Nephron (organoid): ENCODE results near the gene PSMC3.

Experiments used
- H3K27ac Mint-ChIP-seq, 3 experiments: 2 replicates each; pipeline ENCODE4 v1.8.0; 2020; ENCODE audit warnings: mixed read lengths in 3 of 3, mild to moderate bottlenecking in 2 of 3, moderate library complexity in 1 of 3
- H3K27me3 Mint-ChIP-seq: 2 replicates; pipeline ENCODE4 v1.8.0; 2021; ENCODE audit warnings: low read depth, mild to moderate bottlenecking, moderate library complexity, mixed read lengths
- H3K36me3 Mint-ChIP-seq: 2 replicates; pipeline ENCODE4 v1.8.0; 2020; ENCODE audit warnings: low read depth, mixed read lengths
- H3K4me1 Mint-ChIP-seq: 2 replicates; pipeline ENCODE4 v1.8.0; 2020; ENCODE audit warnings: mixed read lengths
- H3K4me3 Mint-ChIP-seq, 3 experiments: 2 replicates each; pipeline ENCODE4 v1.8.0; 2020; ENCODE audit warnings: mild to moderate bottlenecking in 3 of 3, mixed read lengths in 3 of 3, moderate library complexity in 2 of 3
- H3K9me3 Mint-ChIP-seq: 2 replicates; pipeline ENCODE4 v1.8.0; 2020; ENCODE audit warnings: mixed read lengths
- CTCF ChIP-seq, 3 experiments: fragments of 200-600 bp; sonication (generic); IDR thresholded peaks; one replicate each; pipeline ENCODE4 v1.5.0; 2021; ENCODE audit warnings: antibody characterized with exemption in 3 of 3; ENCODE audit not compliant: unreplicated experiment in 3 of 3

The PSMC3 gene

GRCh38 chr11:47441421-47441820, 15.2 kb upstream of the PSMC3 start:
- H3K27me3 Mint-ChIP-seq = peaks cover 4% of the 10 kb centered on the region
- no peak for TF ChIP-seq CTCF (IDR thresholded peaks at IDR 0.05; ENCODE audit: unreplicated experiment in 3 of 3)
- H3K9me3 Mint-ChIP-seq = no peaks in the 10 kb centered on the region
- H3K4me1 Mint-ChIP-seq = peaks cover 10% of the 10 kb centered on the region
- H3K36me3 Mint-ChIP-seq = no peaks in the 10 kb centered on the region
- no peak overlapping the region for H3K27ac Mint-ChIP-seq
- H3K4me3 Mint-ChIP-seq = no peak overlapping the region

- Mint-ChIP-seq H3K27me3 (peaks cover 4% of the 10 kb centered on the region), H3K36me3 (no peaks in the 10 kb centered on the region), H3K4me1 (peaks cover 10% of the 10 kb centered on the region), H3K27ac (no peak overlapping the region), H3K9me3 (no peaks in the 10 kb centered on the region), H3K4me3 (no peak overlapping the region)
- no peak for TF ChIP-seq CTCF (IDR thresholded peaks at IDR 0.05; ENCODE audit: unreplicated experiment in 3 of 3)
Measured at GRCh38 chr11:47440054-47440476, 13.8 kb upstream of the PSMC3 start.

GRCh38 chr11:47438721-47439120, 12.5 kb upstream of the PSMC3 start:
- Mint-ChIP-seq H3K27me3 (peaks cover 4% of the 10 kb centered on the region), H3K4me3 (no peak overlapping the region), H3K9me3 (no peaks in the 10 kb centered on the region), H3K36me3 (no peaks in the 10 kb centered on the region), H3K4me1 (peaks cover 18% of the 10 kb centered on the region), H3K27ac (no peak overlapping the region)
- no peak for TF ChIP-seq CTCF (IDR thresholded peaks at IDR 0.05; ENCODE audit: unreplicated experiment in 3 of 3)

- peak overlapping the region; percentile 42 to 81 (median 81) for H3K27ac Mint-ChIP-seq
- H3K27me3 Mint-ChIP-seq = no peaks in the 10 kb centered on the region
- no peaks in the 10 kb centered on the region for H3K36me3 Mint-ChIP-seq
- no peak for TF ChIP-seq CTCF (IDR thresholded peaks at IDR 0.05; ENCODE audit: unreplicated experiment in 3 of 3)
- peaks cover 18% of the 10 kb centered on the region for H3K4me1 Mint-ChIP-seq
- H3K9me3 Mint-ChIP-seq = no peaks in the 10 kb centered on the region
- H3K4me3 Mint-ChIP-seq = no peak overlapping the region
Measured at GRCh38 chr11:47437746-47438418, 11.6 kb upstream of the PSMC3 start.

GRCh38 chr11:47437218-47437745, 11.0 kb upstream of the PSMC3 start:
- Mint-ChIP-seq H3K36me3 (no peaks in the 10 kb centered on the region), H3K4me3 (no peak overlapping the region), H3K27me3 (no peaks in the 10 kb centered on the region), H3K27ac (peak overlapping the region; percentile 42 to 81 (median 81)), H3K9me3 (no peaks in the 10 kb centered on the region), H3K4me1 (peaks cover 19% of the 10 kb centered on the region)
- TF ChIP-seq CTCF (IDR thresholded peaks at IDR 0.05; ENCODE audit: unreplicated experiment in 3 of 3) = no peak

- no peaks in the 10 kb centered on the region for H3K9me3 Mint-ChIP-seq
- peaks cover 19% of the 10 kb centered on the region for H3K4me1 Mint-ChIP-seq
- no peaks in the 10 kb centered on the region for H3K36me3 Mint-ChIP-seq
- no peak overlapping the region for H3K27ac Mint-ChIP-seq
- no peak for TF ChIP-seq CTCF (IDR thresholded peaks at IDR 0.05; ENCODE audit: unreplicated experiment in 3 of 3)
- H3K27me3 Mint-ChIP-seq = no peaks in the 10 kb centered on the region
- no peak overlapping the region for H3K4me3 Mint-ChIP-seq
Measured at GRCh38 chr11:47436726-47437125, 10.5 kb upstream of the PSMC3 start.
